MM.1S (cell line): ENCODE measurements around the gene DPP6.

ENCODE experiments used
- DNase-seq: peaks from one replicate; pipeline ENCODE4 v3.0.0-alpha.2; 2015
- H2AFZ ChIP-seq: fragments of 300-600 bp; sonication (generic); 2 replicates; pipeline ENCODE4 v1.6.0; 2016; ENCODE audit warnings: antibody characterized with exemption, low read length
- H3F3A ChIP-seq: fragments of 300-600 bp; sonication (generic); 2 replicates; pipeline ENCODE4 v1.6.1; 2016; ENCODE audit warnings: mild to moderate bottlenecking, antibody characterized with exemption, low read length, moderate library complexity, mixed read lengths; ENCODE audit not compliant: insufficient read depth
- H3K27ac ChIP-seq: fragments of 300-600 bp; sonication (generic); 2 replicates; pipeline ENCODE4 v1.5.1; 2016; ENCODE audit warnings: mild to moderate bottlenecking, low read length
- H3K27me3 ChIP-seq: fragments of 300-600 bp; sonication (generic); replicated peaks from 2 replicates; pipeline ENCODE4 v1.6.0; 2016; ENCODE audit warnings: low read length; ENCODE audit not compliant: insufficient read depth
- H3K36me3 ChIP-seq: fragments of 300-600 bp; sonication (generic); replicated peaks from 2 replicates; pipeline ENCODE4 v1.6.1; 2016; ENCODE audit warnings: mild to moderate bottlenecking, low read length, mixed read lengths; ENCODE audit not compliant: insufficient read depth
- H3K4me1 ChIP-seq: fragments of 300-600 bp; sonication (generic); 2 replicates; pipeline ENCODE4 v1.6.1; 2016; ENCODE audit warnings: low read length, mixed read lengths
- H3K4me2 ChIP-seq: fragments of 300-600 bp; sonication (generic); 2 replicates; pipeline ENCODE4 v1.6.0; 2016; ENCODE audit warnings: low read depth, low read length
- H3K4me3 ChIP-seq: fragments of 300-600 bp; sonication (generic); 2 replicates; pipeline ENCODE4 v1.5.1; 2016; ENCODE audit warnings: low read length, mixed read lengths
- H3K79me2 ChIP-seq: fragments of 300-600 bp; sonication (generic); 2 replicates; pipeline ENCODE4 v1.6.1; 2016; ENCODE audit warnings: mixed run types, low read length, mixed read lengths
- H3K9ac ChIP-seq: fragments of 300-600 bp; sonication (generic); 2 replicates; pipeline ENCODE4 v1.6.1; 2016; ENCODE audit warnings: low read length, mixed read lengths
- H3K9me2 ChIP-seq: fragments of 300-600 bp; sonication (generic); replicated peaks from 2 replicates; pipeline ENCODE4 v1.6.1; 2016; ENCODE audit warnings: mild to moderate bottlenecking, low read length, mixed read lengths; ENCODE audit not compliant: insufficient read depth
- H3K9me3 ChIP-seq: fragments of 300-600 bp; sonication (generic); replicated peaks from 2 replicates; pipeline ENCODE4 v1.6.1; 2016; ENCODE audit warnings: mild to moderate bottlenecking, low read length, mixed read lengths; ENCODE audit not compliant: insufficient read depth
- H4K20me1 ChIP-seq: fragments of 300-600 bp; sonication (generic); 2 replicates; pipeline ENCODE4 v1.6.1; 2016; ENCODE audit warnings: mild to moderate bottlenecking, low read length, moderate library complexity, mixed read lengths; ENCODE audit not compliant: insufficient read depth
- CTCF ChIP-seq: fragments of 300-600 bp; sonication (generic); IDR thresholded peaks from 2 replicates; pipeline ENCODE4 v1.5.1; 2016; ENCODE audit warnings: antibody characterized with exemption, low read length, mixed read lengths
- EZH2 ChIP-seq: fragments of 300-600 bp; sonication (generic); optimal IDR thresholded peaks from 2 replicates; pipeline ENCODE3; 2017; ENCODE audit warnings: low read depth, mild to moderate bottlenecking, antibody characterized with exemption, low read length, mixed read lengths
- EZH2phosphoT487 ChIP-seq: fragments of 300-600 bp; sonication (generic); IDR thresholded peaks from 2 replicates; pipeline ENCODE4 v1.6.1; 2018; ENCODE audit warnings: antibody characterized with exemption, low read length

The DPP6 gene

GRCh38 chr7:154693661-154694060 lies 641.5 kb downstream of the DPP6 start:
- no peak for DNase-seq
- no peaks in the 10 kb centered on the region for H3K4me1 ChIP-seq
- H3K4me3 ChIP-seq, result no peak overlapping the region
- H3K9me3 ChIP-seq, result no peaks in the 10 kb centered on the region
- no peaks in the 10 kb centered on the region for H3K27me3 ChIP-seq
- H3K27ac ChIP-seq, result no peak overlapping the region
- no peaks in the 10 kb centered on the region for H3K36me3 ChIP-seq
- TF ChIP-seq EZH2 (no peak), EZH2phosphoT487 (no peak), CTCF (no peak)
- H3K9ac ChIP-seq, result no peak overlapping the region
- no peak overlapping the region for H2AFZ ChIP-seq
- H3K4me2 ChIP-seq, result no peak overlapping the region
- H3K9me2 ChIP-seq, result no peaks in the 10 kb centered on the region
- no peaks in the 10 kb centered on the region for H3K79me2 ChIP-seq
- no peaks in the 10 kb centered on the region for H3F3A ChIP-seq
- no peaks in the 10 kb centered on the region for H4K20me1 ChIP-seq

- no peaks in the 10 kb centered on the region for H3K36me3 ChIP-seq
- no peak overlapping the region for H3K27ac ChIP-seq
- H3K9me3 ChIP-seq, result no peaks in the 10 kb centered on the region
- TF ChIP-seq CTCF, result no peak
- no peak for TF ChIP-seq EZH2phosphoT487
- no peak for TF ChIP-seq EZH2
- no peak overlapping the region for H3K9ac ChIP-seq
- no peaks in the 10 kb centered on the region for H3K27me3 ChIP-seq
- no peaks in the 10 kb centered on the region for H3F3A ChIP-seq
- no peak overlapping the region for H2AFZ ChIP-seq
- no peak for DNase-seq
- no peak overlapping the region for H3K4me2 ChIP-seq
- no peaks in the 10 kb centered on the region for H3K4me1 ChIP-seq
- H3K79me2 ChIP-seq, result no peaks in the 10 kb centered on the region
- H3K9me2 ChIP-seq, result no peaks in the 10 kb centered on the region
- H4K20me1 ChIP-seq, result no peaks in the 10 kb centered on the region
- no peak overlapping the region for H3K4me3 ChIP-seq
Observed at GRCh38 chr7:154695836-154696235, 643.6 kb downstream of the DPP6 start.

GRCh38 chr7:154696556-154696955 lies 644.4 kb downstream of the DPP6 start:
- H3K9me3 ChIP-seq, result no peaks in the 10 kb centered on the region

More at GRCh38 chr7:154696556-154696955, 644.4 kb downstream of the DPP6 start:
- Histone ChIP-seq H3K4me3 (no peak overlapping the region), H2AFZ (no peak overlapping the region), H3K27me3 (no peaks in the 10 kb centered on the region), H3K79me2 (no peaks in the 10 kb centered on the region), H3K9ac (no peak overlapping the region), H3K36me3 (no peaks in the 10 kb centered on the region), H3K4me1 (no peaks in the 10 kb centered on the region), H3F3A (no peaks in the 10 kb centered on the region), H3K9me2 (no peaks in the 10 kb centered on the region), H3K4me2 (no peak overlapping the region), H4K20me1 (no peaks in the 10 kb centered on the region), H3K27ac (no peak overlapping the region)
- DNase-seq, result no peak
- TF ChIP-seq EZH2phosphoT487 (no peak), EZH2 (no peak), CTCF (no peak)
